NB4 (cell line): ENCODE results near the gene ATP11A.

ENCODE experiments used
- DNase-seq: peaks from one replicate; pipeline ENCODE4 v3.0.0; 2010; ENCODE audit warnings: low read depth
- H3K4me3 ChIP-seq: one replicate; pipeline ENCODE4 v1.5.1; 2011; ENCODE audit warnings: mild to moderate bottlenecking, low read depth, low read length, moderate library complexity
- MYC ChIP-seq: IDR thresholded peaks from 2 replicates; pipeline ENCODE4 v1.6.1; 2011; ENCODE audit warnings: low read depth, low read length
- POLR2A ChIP-seq: IDR thresholded peaks from 2 replicates; pipeline ENCODE4 v1.6.1; 2011; ENCODE audit warnings: mild to moderate bottlenecking; ENCODE audit not compliant: insufficient read length; ENCODE audit errors: extremely low read depth
- TF ChIP-seq, protein P1 (sequence below): IDR thresholded peaks from one replicate; pipeline ENCODE4 v1.5.1; 2012; ENCODE audit warnings: low read depth, low read length
- TF ChIP-seq, protein P2 (sequence below): IDR thresholded peaks from 2 replicates; pipeline ENCODE4 v1.6.1; 2011; ENCODE audit warnings: low read depth, low read length

Gene ATP11A

DNA sequence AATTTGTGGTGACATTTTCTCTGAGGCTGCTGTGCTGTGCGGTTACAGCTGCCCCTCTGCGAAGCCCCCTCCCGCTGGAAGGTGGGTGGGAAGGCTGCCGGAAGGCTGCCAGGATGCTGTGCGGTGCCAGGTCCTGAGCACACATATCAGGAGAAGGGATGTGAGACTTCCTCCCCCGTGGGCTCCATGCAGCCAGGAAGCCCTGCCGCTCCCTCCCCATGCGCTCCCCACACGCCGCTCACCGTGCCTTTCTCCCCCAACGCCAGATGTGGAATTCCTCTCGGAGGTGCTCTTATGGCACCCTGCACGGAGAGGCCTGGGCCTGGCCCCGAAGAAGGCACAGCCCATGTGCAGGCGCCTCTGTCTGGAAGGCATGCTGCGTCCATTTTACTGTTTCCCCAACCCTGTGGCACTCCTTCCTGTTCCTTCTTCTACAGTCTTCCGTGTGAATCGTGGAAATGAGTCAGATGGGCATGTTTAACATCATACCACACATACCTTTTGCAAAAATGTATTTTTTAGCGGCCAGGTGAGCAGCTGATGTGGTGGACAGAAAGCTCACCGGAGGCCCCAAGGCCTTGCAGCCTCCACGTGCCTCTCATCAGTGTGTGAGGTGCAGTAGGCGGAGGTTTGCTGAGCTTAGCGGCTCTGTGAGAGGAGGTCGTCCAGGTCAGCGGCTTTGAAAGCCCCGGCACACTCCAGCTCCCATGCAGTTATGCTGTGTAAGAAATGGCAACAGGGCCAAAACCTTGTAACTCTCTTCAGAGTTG, 88.0 kb downstream of the ATP11A start:
- TF ChIP-seq, protein P1, sequence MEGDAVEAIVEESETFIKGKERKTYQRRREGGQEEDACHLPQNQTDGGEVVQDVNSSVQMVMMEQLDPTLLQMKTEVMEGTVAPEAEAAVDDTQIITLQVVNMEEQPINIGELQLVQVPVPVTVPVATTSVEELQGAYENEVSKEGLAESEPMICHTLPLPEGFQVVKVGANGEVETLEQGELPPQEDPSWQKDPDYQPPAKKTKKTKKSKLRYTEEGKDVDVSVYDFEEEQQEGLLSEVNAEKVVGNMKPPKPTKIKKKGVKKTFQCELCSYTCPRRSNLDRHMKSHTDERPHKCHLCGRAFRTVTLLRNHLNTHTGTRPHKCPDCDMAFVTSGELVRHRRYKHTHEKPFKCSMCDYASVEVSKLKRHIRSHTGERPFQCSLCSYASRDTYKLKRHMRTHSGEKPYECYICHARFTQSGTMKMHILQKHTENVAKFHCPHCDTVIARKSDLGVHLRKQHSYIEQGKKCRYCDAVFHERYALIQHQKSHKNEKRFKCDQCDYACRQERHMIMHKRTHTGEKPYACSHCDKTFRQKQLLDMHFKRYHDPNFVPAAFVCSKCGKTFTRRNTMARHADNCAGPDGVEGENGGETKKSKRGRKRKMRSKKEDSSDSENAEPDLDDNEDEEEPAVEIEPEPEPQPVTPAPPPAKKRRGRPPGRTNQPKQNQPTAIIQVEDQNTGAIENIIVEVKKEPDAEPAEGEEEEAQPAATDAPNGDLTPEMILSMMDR, result no peak
- TF ChIP-seq, protein P2, sequence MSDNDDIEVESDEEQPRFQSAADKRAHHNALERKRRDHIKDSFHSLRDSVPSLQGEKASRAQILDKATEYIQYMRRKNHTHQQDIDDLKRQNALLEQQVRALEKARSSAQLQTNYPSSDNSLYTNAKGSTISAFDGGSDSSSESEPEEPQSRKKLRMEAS, result no peak
- TF ChIP-seq MYC (no peak), POLR2A (no peak)
- no peak overlapping the region for H3K4me3 ChIP-seq
- DNase-seq, result no peak

GRCh38 chr13:112779856-112780604, 90.2 kb downstream of the ATP11A start:
- no peak overlapping the region for H3K4me3 ChIP-seq
- TF ChIP-seq, protein P1, result no peak
- TF ChIP-seq, protein P2, result no peak
- TF ChIP-seq MYC, result no peak
- TF ChIP-seq POLR2A, result no peak
- DNase-seq, result no peak

- H3K4me3 ChIP-seq, result no peak overlapping the region
- TF ChIP-seq, protein P1, result no peak
- TF ChIP-seq POLR2A (no peak), MYC (no peak)
- TF ChIP-seq, protein P2, result no peak
- no peak for DNase-seq
Observed at GRCh38 chr13:112781287-112781686, 91.4 kb downstream of the ATP11A start.

DNA sequence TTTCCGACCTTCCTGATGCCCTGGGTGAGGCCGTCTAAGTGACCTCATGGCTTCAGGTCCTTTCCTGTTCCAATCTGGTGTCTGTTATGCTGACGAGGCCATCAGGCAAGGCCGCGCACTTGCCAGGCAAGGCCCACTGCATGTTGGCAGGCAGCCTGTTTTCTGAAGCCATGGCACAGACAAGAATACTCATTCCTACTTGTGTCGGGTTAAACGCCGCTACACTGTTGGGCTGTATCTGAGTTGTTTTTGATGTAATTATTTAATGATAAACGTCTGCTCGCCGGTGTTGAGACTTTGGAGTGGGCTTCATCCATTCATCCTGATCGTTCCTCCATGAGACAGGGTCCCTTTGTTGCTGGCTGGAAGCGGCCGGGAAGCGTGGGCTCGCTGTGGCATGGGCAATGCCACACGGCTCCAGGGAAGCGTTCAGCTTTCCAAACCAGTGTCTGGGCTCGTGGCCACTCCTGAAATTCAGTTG, 92.1 kb downstream of the ATP11A start:
- DNase-seq, result no peak
- TF ChIP-seq MYC (no peak), POLR2A (no peak)
- TF ChIP-seq, protein P2, result no peak
- TF ChIP-seq, protein P1, result no peak
- no peak overlapping the region for H3K4me3 ChIP-seq

GRCh38 chr13:112782429-112783010, 92.7 kb downstream of the ATP11A start:
- no peak for TF ChIP-seq MYC
- TF ChIP-seq, protein P1, result no peak
- no peak for TF ChIP-seq POLR2A
- TF ChIP-seq, protein P2, result no peak
- no peak overlapping the region for H3K4me3 ChIP-seq
- no peak for DNase-seq
